Liver (tissue), 9 donors: ENCODE data around the gene CDCA4. TPM values are rescaled to one million over a fixed set of nuclear protein-coding genes. Genes with fewer than 3 reads are reported as not detected.

Source experiments
- DNase-seq: peaks from one replicate; pipeline ENCODE4 v3.0.0-alpha.2; 2017; ENCODE audit warnings: low spot score
- H3K27ac ChIP-seq, 2 donors: one replicate each; pipeline ENCODE4 v1.7.0; 2013; ENCODE audit warnings: inconsistent platforms in 2 of 2, low read length in 2 of 2, control low read depth in 1 of 2, low read depth in 1 of 2, mild to moderate bottlenecking in 1 of 2
- H3K27me3 ChIP-seq, 4 donors: one replicate each; pipeline versions ENCODE4 v1.6.1 to v1.7.0; 2013; ENCODE audit warnings: low read length in 3 of 4, inconsistent platforms in 1 of 4, mild to moderate bottlenecking in 1 of 4, moderate library complexity in 1 of 4; ENCODE audit not compliant: control insufficient read depth in 4 of 4, insufficient read depth in 4 of 4
- H3K36me3 ChIP-seq, 4 donors: one replicate each; pipeline versions ENCODE4 v1.6.1 to v1.7.0; 2013; ENCODE audit warnings: low read length in 3 of 4, mild to moderate bottlenecking in 3 of 4, low read depth in 1 of 4, moderate library complexity in 1 of 4; ENCODE audit not compliant: control insufficient read depth in 4 of 4, insufficient read depth in 3 of 4
- H3K4me1 ChIP-seq, 4 donors: one replicate each; pipeline versions ENCODE4 v1.6.1 to v1.7.0; 2013; ENCODE audit warnings: low read length in 3 of 4, mild to moderate bottlenecking in 3 of 4, moderate library complexity in 1 of 4; ENCODE audit not compliant: control insufficient read depth in 4 of 4, insufficient read depth in 4 of 4
- H3K4me3 ChIP-seq, 3 donors: one replicate each; pipeline versions ENCODE4 v1.6.1 to v1.7.0; 2013; ENCODE audit warnings: low read length in 3 of 3, control low read depth in 1 of 3, low read depth in 1 of 3, mild to moderate bottlenecking in 1 of 3
- H3K9ac ChIP-seq, 2 donors: one replicate each; pipeline ENCODE4 v1.7.0; 2013; ENCODE audit warnings: low read length in 2 of 2, mild to moderate bottlenecking in 2 of 2, moderate library complexity in 2 of 2, control low read depth in 1 of 2, low read depth in 1 of 2
- H3K9me3 ChIP-seq, 4 donors: one replicate each; pipeline versions ENCODE4 v1.6.1 to v1.7.0; 2013; ENCODE audit warnings: low read length in 3 of 4; ENCODE audit not compliant: control insufficient read depth in 4 of 4
- EGR1 ChIP-seq, 2 donors: IDR thresholded peaks; 2 replicates each; pipeline ENCODE4 v1.6.1; 2016 to 2018; ENCODE audit warnings: antibody characterized with exemption in 2 of 2, low read depth in 2 of 2
- FOXA1 ChIP-seq: IDR thresholded peaks from 2 replicates; pipeline ENCODE4 v1.6.1; 2016; ENCODE audit warnings: antibody characterized with exemption
- FOXA2 ChIP-seq: IDR thresholded peaks from 2 replicates; pipeline ENCODE4 v1.6.1; 2016; ENCODE audit warnings: antibody characterized with exemption
- GABPA ChIP-seq, 2 donors: IDR thresholded peaks in 1 of 2; conservative IDR thresholded peaks in 1 of 2; 2 replicates each; pipeline ENCODE4 v1.6.1; 2016; ENCODE audit warnings: antibody characterized with exemption in 2 of 2, mild to moderate bottlenecking in 1 of 2, moderate library complexity in 1 of 2
- HNF4A ChIP-seq, 2 donors: conservative IDR thresholded peaks; 2 replicates each; pipeline ENCODE4 v1.6.1; 2016; ENCODE audit warnings: antibody characterized with exemption in 2 of 2, mild to moderate bottlenecking in 2 of 2
- HNF4G ChIP-seq: IDR thresholded peaks from 2 replicates; pipeline ENCODE4 v1.6.1; 2016; ENCODE audit warnings: antibody characterized with exemption
- JUND ChIP-seq, 2 donors: IDR thresholded peaks; 2 replicates each; pipeline ENCODE4 v1.6.1; 2016; ENCODE audit warnings: antibody characterized with exemption in 2 of 2
- NR2F2 ChIP-seq: IDR thresholded peaks from 2 replicates; pipeline ENCODE4 v1.6.1; 2016; ENCODE audit warnings: antibody characterized with exemption
- RAD21 ChIP-seq, 2 donors: IDR thresholded peaks; 2 replicates each; pipeline ENCODE4 v1.6.1; 2016; ENCODE audit warnings: antibody characterized with exemption in 2 of 2, mild to moderate bottlenecking in 2 of 2
- SP1 ChIP-seq: IDR thresholded peaks from 2 replicates; pipeline ENCODE4 v1.6.1; 2018; ENCODE audit warnings: antibody characterized with exemption, mild to moderate bottlenecking
- TAF1 ChIP-seq: conservative IDR thresholded peaks from 2 replicates; pipeline ENCODE4 v1.6.1; 2016; ENCODE audit warnings: antibody characterized with exemption, mild to moderate bottlenecking
- YY1 ChIP-seq: IDR thresholded peaks from 2 replicates; pipeline ENCODE4 v1.6.1; 2016; ENCODE audit warnings: antibody characterized with exemption, mild to moderate bottlenecking
- WGBS: extraction: QIAGEN DNeasy Blood & Tissue Kit; methylation state at CpG from one replicate; pipeline ENCODE4 v1.1.7; 2013; 5-methylcytosine and 5-hydroxymethylcytosine counted together
- polyA plus RNA-seq, 2 donors: library from polyadenylated mRNA; stranded (reverse) in 1 of 2; unstranded in 1 of 2; fragments of 200-250 nt in 1 of 2; fragments of >200 nt in 1 of 2; fragmentation: Nextera tagmentation in 1 of 2; extraction: Ambion mirVana in 1 of 2; gene quantifications; one replicate each; pipeline versions ENCODE4 v1.2.1 to v1.2.3, GENCODE V29; 2013 to 2015
- total RNA-seq, 2 donors: library from RNA; depleted of rRNA; stranded (reverse); fragments of >200 nt; gene quantifications; one replicate each; pipeline ENCODE4 v1.2.3, GENCODE V29; 2014
- TF ChIP-seq, protein P1 (sequence below): IDR thresholded peaks from 2 replicates; pipeline ENCODE4 v1.6.1; 2016; ENCODE audit warnings: antibody characterized with exemption
- TF ChIP-seq, protein P2 (sequence below): IDR thresholded peaks from 2 replicates; pipeline ENCODE4 v1.6.1; 2016; ENCODE audit warnings: antibody characterized with exemption
- TF ChIP-seq, protein P3 (sequence below): fragments of 150-350 bp; IDR thresholded peaks from 2 replicates; pipeline ENCODE4 v1.5.1; 2017; ENCODE audit warnings: improper control_type of control experiment, low read depth, low read length; ENCODE audit not compliant: missing input control
- TF ChIP-seq, protein P4 (sequence below): IDR thresholded peaks from 2 replicates; pipeline ENCODE4 v1.6.1; 2016; ENCODE audit warnings: antibody characterized with exemption
- donor health status: healthy.
- donor health status: healthy.
- donor health status: healthy.
- donor health status: healthy.
- donor health status: healthy.

Gene CDCA4
- total and polyA plus RNA-seq, 4 donors = 1.2 to 34.5 (median 2.7) TPM

DNA sequence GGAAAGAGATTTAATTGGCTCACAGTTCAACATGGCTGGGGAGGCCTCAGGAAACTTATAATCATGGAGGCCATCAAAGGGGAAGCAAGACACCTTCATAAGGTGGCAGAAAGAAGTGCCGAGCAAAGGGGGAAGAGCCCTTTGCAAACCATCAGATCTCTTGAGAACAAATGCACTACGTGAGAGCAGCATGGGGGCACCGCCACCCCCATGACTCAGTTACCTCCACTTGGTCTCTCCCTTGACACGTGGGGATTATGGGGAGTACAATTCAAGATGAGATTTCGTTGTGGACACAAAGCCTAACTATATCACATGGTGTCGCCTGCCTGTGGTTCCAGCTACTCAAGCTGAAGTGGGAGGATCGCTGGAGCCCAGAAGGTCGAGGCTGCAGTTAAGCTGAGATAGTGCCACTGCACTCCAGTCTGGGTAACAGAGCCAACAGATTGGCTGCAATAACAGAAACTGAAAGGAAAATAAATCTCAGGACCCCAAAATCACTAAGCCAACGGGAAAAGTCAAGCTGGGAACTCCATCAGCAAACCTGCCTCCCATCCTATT is 10.0 kb upstream of the CDCA4 start:
- H3K36me3 ChIP-seq = no peaks in the 10 kb centered on the region
- H3K9me3 ChIP-seq = peaks cover 0 to 3% (median 1%) of the 10 kb centered on the region in 4 donors
- no peak for DNase-seq
- no peak overlapping the region for H3K27ac ChIP-seq
- 78% methylated on average over 9 of the region's 9 CpGs for WGBS
- H3K4me3 ChIP-seq = no peak overlapping the region
- peaks cover 0 to 3% (median 0%) of the 10 kb centered on the region in 4 donors for H3K27me3 ChIP-seq
- no peak overlapping the region for H3K9ac ChIP-seq
- no peaks in the 10 kb centered on the region for H3K4me1 ChIP-seq
- TF ChIP-seq YY1 (no peak), HNF4A (conservative IDR thresholded peaks at IDR 0.05) (no peak), NR2F2 (no peak), EGR1 (IDR thresholded peaks at IDR 0.05; ENCODE audit: low read depth in 2 of 2) (no peak), HNF4G (no peak), FOXA2 (no peak), GABPA (IDR thresholded peaks at IDR 0.05 in 1 of 2, conservative IDR thresholded peaks at IDR 0.05 in 1 of 2) (no peak), RAD21 (IDR thresholded peaks at IDR 0.05) (no peak), TAF1 (no peak), SP1 (no peak), JUND (IDR thresholded peaks at IDR 0.05) (no peak)
- TF ChIP-seq, protein P1, sequence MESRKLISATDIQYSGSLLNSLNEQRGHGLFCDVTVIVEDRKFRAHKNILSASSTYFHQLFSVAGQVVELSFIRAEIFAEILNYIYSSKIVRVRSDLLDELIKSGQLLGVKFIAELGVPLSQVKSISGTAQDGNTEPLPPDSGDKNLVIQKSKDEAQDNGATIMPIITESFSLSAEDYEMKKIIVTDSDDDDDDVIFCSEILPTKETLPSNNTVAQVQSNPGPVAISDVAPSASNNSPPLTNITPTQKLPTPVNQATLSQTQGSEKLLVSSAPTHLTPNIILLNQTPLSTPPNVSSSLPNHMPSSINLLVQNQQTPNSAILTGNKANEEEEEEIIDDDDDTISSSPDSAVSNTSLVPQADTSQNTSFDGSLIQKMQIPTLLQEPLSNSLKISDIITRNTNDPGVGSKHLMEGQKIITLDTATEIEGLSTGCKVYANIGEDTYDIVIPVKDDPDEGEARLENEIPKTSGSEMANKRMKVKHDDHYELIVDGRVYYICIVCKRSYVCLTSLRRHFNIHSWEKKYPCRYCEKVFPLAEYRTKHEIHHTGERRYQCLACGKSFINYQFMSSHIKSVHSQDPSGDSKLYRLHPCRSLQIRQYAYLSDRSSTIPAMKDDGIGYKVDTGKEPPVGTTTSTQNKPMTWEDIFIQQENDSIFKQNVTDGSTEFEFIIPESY = no peak
- TF ChIP-seq, protein P2, sequence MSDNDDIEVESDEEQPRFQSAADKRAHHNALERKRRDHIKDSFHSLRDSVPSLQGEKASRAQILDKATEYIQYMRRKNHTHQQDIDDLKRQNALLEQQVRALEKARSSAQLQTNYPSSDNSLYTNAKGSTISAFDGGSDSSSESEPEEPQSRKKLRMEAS = no peak
- TF ChIP-seq, protein P3, sequence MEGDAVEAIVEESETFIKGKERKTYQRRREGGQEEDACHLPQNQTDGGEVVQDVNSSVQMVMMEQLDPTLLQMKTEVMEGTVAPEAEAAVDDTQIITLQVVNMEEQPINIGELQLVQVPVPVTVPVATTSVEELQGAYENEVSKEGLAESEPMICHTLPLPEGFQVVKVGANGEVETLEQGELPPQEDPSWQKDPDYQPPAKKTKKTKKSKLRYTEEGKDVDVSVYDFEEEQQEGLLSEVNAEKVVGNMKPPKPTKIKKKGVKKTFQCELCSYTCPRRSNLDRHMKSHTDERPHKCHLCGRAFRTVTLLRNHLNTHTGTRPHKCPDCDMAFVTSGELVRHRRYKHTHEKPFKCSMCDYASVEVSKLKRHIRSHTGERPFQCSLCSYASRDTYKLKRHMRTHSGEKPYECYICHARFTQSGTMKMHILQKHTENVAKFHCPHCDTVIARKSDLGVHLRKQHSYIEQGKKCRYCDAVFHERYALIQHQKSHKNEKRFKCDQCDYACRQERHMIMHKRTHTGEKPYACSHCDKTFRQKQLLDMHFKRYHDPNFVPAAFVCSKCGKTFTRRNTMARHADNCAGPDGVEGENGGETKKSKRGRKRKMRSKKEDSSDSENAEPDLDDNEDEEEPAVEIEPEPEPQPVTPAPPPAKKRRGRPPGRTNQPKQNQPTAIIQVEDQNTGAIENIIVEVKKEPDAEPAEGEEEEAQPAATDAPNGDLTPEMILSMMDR = no peak
- TF ChIP-seq, protein P4, sequence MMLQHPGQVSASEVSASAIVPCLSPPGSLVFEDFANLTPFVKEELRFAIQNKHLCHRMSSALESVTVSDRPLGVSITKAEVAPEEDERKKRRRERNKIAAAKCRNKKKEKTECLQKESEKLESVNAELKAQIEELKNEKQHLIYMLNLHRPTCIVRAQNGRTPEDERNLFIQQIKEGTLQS = no peak

DNA sequence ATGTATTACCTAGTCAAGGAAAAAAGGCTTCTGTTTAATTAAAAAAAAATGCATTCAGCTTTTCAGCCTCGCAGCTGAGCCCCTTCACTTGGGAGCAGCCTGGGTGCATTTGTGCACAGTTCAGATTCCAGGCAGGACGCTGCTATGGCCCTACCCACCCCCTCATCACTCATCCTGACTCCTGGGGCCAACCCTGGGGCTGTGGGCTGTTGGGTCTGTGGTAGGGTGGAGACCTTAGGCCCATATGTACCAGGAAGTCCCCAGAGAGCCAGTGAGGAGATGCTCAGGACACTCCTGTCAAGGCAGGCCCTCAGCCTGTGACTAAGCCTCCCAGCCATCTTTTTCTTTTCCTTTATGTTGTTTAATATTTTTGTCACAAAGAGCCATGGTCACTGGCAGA is 9.3 kb upstream of the CDCA4 start:
- peaks cover 0 to 3% (median 0%) of the 10 kb centered on the region in 4 donors for H3K27me3 ChIP-seq
- 71% methylated on average over 2 of the region's 2 CpGs for WGBS
- no peak for TF ChIP-seq TAF1
- no peak for TF ChIP-seq HNF4A (conservative IDR thresholded peaks at IDR 0.05)
- TF ChIP-seq GABPA (IDR thresholded peaks at IDR 0.05 in 1 of 2, conservative IDR thresholded peaks at IDR 0.05 in 1 of 2) = no peak
- no peak for TF ChIP-seq FOXA1
- H3K4me1 ChIP-seq = no peaks in the 10 kb centered on the region
- H3K36me3 ChIP-seq = no peaks in the 10 kb centered on the region
- no peak overlapping the region for H3K27ac ChIP-seq
- no peak overlapping the region for H3K4me3 ChIP-seq
- H3K9ac ChIP-seq = no peak overlapping the region
- DNase-seq = no peak
- H3K9me3 ChIP-seq = peaks cover 0 to 3% (median 1%) of the 10 kb centered on the region in 4 donors
